NCI-H128 (cell line): Measurements from ENCODE around the gene INO80D.
"Not testable (repeated sequence)": the region's sequence is repeated elsewhere in the genome, so short reads cannot be mapped to it uniquely, and the experiment has no call there.

Experiments used
- DNase-seq: peaks from one replicate; lab custom pipeline; 2025; ENCODE audit not compliant: unreplicated experiment; lab: John Stamatoyannopoulos, UW

INO80D gene

DNA sequence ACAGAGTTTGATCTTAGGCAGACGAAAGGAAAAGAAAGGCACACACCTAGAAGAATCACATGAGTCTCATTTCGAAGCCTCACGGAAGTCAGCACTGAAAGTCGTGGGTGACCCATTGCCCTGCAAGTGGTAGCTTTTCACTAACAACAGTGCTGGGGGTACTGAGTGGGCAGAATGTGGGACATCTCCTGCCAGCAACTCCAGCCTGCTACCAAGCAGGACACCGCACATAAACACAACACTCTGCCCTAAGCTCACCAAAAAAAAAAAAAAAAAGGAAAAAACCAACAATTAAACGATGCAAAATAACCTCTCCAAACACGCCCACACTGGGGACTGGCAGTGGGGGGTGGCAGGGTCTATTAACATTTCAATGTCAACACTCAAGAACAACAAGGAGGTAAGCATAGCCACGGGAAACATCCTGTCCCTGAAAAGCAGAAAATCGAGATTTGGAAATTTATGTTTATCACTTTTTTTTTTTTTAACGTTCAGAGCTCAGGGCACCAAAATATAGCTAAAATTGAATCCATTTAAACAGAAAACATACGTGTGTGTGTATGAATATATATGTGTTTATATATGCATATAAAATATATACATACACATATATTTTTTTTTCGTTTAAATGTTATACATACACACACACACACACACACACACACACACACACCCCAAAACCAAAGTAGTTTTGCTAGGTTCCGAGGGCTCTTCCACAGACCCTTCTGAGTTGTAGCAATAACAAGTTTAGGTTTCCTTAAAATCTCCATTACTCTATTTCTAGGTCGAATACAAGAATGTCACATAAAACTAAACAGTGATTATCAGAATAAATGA is 2.2 kb downstream of the INO80D start:
- no peak for DNase-seq

DNA sequence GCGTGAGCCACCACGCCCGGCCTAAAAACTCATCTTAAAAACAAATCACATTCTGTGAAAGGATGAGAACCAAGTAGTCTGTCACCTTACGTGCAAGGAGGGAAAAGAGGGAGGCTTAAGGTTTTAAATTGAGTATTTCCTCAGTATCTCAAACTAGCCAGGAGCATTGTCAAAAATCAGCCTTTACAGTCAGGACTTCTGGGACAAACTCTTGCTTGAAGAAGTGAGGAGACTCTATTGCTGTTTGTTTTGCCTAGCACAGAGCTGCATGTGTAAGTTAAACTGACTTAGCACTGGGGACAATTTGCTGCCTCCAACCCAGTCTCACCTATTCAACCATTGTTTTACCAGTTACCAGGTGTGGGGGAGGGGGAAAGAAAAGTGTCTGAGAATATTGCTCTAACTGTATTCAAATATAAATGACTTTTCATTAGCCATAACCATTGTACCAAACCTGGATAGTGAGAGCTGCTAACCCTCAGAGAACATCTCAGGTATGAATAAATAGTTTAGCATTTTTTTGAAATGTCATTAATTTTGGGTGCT is 3.6 kb downstream of the INO80D start:
- no peak for DNase-seq

DNA sequence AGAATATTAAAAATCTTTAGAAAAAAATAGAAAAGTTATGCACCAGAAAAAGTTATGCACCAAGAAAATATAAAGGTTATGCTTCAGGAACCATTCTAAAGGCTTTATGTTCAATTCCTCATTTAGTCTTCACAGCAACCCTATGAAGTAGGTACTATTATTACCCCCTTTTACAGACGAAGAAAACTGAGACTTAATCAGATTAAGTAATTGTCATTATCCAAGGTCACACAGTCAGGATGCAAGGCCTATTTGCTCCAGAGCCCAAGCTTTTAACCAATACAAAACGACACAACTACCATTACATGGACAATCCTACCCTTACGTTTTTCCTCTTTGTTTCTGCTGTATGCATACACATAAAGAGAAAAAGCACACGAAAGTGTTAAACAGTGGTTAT is 5.0 kb downstream of the INO80D start:
- DNase-seq, result no peak

DNA sequence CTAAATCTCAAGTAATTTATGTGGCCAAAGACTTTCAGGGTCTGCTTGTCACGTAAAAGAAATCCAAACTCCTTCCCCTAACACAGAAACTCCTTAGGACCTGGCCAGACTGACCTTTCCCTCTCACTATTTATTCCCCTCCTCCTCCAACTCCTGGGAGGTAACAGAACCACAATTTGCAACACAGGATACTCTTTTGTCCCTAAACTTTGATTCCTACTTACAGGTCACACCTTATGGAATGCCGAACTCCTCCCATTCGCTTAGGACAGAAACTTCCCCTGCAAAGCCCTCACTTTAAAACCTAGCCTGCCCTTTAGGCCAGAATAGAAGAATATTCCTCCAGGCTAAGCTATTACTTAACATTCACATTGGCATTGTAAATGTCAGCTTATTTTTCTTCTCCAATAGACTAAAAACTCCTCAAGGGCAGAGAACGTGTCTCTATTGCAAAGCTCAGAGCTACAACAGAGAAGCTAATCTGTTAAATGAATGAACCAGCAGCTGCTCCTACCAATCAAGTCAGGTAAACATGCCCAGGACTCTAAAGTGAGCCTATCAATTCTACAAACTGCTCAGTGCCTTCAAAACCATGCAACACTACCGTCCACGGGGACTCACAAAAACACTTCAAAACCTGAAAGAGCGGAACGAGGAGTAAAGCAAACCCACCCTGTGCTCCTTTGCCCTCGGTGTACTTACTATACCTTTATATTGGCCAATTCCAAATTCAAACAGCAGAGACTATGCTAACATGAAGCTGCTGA is 6.1 kb downstream of the INO80D start:
- DNase-seq, result no peak

DNA sequence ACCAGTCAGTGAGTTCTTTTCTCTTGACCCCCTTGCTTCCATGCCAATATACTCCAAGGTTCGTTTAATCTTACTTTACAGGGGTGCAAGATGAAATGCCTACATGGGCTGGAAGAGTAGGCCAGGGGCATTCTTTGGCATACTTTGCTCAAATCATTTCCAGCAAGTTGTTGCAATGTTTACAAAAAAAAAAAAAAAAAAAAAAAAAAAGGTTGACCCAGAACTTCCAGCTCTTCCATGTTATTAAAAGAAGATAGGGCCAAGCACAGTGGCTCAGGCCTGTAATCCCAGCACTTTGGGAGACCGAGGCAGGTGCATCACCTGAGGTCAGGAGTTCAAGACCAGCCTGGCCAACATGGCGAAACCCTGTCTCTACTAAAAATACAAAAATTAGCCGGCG is 8.1 kb downstream of the INO80D start:
- not testable (repeated sequence) for DNase-seq

DNA sequence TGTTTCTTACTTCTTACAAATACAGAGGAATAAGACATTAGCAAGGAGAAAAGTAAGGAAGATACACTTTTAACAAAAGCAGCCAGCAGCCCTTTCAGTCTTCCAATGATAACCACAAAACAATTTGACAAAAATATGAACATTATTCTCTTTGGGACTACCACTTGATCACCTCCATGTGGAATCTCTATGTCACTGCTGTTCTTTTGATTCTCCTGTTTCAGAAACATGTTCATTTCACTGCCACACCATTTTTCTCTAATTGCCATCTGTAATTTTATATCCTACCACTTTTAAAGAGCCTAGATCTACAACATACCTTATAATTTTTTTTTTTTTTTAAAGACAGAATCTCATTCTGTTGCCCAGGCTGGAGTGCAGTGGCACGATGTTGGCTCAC is 10.9 kb downstream of the INO80D start:
- no peak for DNase-seq

DNA sequence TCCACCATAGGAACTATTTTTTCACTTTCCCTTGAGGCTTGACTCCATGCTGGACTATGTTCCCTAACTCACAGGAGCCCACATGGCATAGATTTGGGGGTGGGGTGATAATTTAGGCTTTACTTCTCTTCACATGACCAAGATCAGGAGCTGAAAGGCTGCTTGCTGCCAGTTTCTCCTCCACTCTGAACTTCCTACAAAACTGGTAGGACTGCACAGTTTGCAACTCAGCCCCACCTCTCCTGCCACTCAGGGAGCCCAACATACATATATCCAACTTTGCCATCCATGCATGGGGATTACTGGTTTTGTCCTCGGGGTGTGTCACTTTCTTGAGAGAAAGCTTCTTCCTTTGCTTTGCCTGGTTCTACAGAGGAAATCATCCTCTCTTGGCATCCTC is 14.2 kb downstream of the INO80D start:
- DNase-seq, result no peak

DNA sequence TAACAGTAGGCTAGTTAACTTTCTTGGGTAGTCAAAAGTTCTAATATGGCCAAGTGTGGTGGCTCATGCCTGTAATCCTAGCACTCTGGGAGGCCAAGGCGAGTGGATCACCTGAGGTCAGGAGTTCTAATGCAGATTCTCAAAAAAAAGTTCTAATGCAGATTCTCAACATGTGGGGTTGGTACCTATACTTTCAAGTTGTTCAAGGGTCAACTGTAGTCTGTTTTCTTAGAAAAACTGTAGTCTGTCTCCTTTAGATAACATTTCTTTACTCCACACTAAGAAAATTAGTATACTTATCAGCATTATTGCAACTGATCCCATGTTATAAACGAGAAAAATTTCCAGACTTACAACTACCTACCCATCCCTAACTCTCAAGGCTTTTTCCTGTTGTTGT is 16.6 kb downstream of the INO80D start:
- no peak for DNase-seq

DNA sequence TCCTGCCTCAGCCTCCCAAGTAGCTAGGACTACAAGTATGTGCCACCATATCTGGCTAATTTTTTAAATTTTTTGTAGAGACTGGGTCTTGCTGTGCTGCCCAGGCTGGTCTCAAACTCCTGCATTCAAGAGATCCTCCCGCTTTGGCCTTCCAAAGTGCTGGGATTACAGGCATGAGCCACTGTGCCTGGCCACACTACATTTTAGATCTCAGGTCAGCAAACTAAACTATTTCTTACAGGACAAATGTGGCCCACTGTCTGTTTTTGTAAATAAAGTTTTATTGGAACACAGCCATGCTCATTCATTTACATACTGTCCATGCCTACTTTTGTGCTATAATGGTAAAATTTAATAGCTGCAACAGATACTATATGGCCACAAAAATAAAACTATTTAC is 17.8 kb downstream of the INO80D start:
- no peak for DNase-seq

DNA sequence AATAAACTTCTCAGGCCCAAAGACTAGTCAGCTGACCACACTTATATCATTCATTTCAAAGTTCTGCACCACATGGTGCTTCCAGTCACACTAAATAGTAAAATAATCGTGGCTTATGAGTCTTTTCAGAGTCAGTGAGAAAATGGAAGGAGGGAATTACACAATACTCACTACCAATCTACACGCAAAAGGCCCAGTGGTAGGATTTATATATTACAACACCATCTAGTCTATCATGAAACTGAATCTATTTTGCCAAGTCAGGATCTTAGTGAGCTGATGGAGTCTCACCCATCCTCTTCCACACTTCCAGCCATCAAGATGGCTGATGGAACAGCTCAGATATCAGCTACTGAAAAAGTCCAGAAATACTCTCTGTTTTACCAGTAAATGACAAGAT is 21.9 kb downstream of the INO80D start:
- DNase-seq, result no peak

DNA sequence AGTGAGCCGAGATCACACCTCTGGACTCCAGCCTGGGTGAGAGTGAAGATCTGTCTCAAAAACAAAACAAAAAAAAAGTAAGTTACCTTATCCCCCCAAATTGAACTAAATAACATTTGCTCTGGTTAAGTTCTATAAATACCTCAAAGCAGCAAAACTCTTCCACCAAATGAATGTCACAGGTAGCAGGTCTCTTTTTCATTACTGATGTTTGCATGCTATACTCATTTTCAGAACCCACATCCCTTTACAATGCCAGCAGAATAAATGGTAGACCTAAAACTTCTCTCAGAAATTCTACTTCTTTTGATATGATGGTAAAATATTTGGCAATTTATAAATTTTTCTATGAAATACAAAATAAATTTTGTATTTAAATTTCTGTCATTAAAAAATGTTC is 22.3 kb downstream of the INO80D start:
- no peak for DNase-seq

DNA sequence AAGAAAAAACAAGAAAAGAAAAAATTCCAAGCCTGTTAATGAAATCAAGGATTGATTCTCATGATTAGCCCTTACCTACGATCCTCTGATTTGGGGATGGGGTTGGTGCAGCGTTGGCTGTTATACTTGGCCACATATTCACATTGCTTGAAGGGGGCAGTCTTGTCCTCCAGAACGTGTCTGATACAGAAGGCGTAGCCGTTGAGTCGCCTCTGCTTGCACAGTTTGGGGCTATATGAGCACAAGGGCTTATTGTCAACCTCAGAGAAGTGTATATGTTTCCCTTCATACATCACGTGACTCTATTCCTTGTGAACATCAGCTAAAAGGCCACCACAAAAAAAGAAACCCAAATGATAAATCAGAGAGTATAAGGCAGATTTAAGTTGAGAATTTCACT is 23.2 kb downstream of the INO80D start:
- no peak for DNase-seq

DNA sequence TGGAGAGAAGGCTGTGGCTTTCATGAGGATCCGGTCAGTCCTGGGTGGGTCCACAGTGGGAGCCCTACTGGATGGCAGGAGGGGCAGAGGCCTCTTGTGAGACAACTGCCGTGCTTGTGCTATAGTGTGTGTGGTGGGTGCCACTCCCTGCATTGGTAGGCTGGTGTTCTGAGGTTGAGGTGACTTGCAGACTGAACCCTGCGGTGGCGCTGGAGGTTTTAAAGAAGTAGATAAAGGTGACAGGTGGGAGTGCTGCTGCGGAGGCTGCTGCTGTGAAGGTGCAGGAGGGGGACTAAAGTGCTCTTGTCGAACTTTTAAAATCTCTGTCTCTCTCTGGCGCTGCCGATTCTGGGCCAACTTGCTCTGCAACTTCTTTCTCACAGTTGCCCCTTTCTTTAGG is 29.7 kb downstream of the INO80D start:
- no peak for DNase-seq

DNA sequence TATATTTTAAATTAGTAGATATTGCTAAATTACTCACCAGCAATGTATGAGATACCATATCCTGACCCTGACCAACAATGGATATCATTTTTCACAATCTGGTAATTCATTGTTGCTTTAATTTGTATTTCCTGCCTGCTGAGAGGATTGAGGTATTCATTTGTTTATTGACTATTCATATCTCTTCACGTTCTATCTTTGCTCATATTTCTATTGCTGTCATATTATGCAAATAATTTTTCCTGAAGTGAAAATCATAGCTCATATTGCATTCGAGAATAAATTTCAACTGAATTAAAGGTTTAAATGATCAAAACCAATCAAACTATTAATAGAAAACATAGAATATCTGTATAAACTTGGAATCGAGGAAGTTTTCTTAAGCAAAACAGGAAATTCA is 31.0 kb downstream of the INO80D start:
- no peak for DNase-seq

DNA sequence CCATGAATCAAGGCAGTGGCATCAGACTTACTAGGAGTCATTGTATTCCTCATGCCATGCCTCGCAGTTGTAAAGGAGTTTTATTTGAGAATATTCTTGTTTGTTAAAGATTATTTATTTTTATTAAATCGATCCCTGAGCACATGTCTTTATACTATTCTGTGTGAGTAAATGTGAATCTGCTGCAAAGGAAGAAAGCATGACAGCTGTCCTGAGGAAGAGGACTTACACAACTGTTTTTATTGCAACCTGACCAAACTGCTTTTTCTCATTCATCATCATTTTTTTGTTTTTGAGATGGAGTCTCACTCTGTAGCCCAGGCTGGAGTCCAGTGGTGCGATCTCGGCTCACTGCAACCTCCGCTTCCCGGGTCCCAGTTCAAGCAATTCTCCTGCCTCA is 34.1 kb downstream of the INO80D start:
- DNase-seq, result no peak

DNA sequence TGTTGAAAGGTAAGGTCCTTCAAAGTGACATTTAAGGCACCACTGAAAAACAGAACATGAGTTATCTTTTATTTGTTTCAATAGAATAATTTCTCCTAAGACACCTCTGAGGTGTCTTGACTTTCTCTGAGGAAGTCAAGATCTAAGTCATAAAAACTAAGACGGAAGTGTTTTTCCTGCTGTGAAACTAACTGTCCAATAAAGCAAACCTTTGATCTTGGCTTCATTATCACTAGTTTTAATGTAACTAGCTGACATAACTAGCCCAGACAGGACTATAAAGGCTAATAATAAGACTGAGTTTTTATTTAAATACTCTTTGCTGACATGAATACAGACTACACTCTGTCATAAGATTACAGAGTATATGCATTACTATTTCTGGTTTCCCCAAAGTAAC is 36.6 kb downstream of the INO80D start:
- DNase-seq, result no peak

DNA sequence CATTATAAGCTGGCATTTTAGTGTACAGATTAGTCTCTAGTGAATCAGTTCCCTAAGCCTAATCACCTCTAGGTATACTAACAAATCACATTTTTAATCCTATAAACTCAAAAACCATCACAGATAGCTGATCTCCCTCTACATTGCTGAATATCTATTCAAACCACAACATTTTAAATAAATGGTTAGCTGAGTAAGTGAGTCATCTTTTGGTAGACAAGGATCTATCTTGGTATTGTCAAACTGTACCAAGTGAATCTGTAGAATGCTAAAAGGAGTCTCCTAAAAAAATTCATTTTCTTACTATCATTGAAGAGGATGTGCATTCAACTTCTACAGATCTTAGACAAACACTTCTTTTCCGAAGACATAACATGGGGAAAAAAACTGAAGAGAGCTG is 40.7 kb downstream of the INO80D start:
- DNase-seq, result no peak

DNA sequence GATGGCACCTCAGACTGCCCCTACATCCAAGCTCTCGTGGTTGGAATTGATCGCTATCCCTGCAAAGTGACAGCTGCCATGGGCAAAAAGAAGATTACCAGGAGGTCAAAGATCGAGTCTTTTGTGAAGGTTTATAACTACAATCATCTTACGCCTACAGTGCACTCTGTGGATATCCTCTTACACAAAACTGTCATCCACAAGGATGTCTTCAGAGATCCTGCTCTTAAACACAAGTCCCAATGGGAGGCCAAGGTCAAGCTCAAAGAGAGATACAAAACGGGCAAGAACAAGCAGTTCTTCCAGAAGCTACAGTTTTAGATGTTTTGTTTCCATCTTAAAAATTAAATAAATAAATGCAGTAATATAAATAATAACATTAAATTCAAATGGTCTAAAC is 45.4 kb downstream of the INO80D start:
- no peak for DNase-seq

DNA sequence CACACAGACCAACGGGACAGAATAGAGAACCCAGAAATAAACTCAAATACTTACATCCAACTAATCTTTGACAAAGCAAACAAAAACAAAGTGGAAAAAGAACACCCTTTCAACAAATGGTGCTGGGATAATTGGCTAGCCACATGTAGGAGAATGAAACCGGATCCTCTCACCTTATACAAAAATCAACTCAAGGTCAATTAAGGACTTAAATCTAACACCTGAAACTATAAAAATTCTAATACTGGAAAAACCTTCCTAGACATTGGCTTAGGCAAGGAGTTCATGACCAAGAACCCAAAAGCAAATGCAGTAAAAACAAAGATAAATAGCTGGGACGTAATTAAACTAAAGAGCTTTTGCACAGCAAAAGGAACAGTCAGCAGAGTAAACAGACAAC is 50.6 kb downstream of the INO80D start:
- DNase-seq, result not testable (repeated sequence)

DNA sequence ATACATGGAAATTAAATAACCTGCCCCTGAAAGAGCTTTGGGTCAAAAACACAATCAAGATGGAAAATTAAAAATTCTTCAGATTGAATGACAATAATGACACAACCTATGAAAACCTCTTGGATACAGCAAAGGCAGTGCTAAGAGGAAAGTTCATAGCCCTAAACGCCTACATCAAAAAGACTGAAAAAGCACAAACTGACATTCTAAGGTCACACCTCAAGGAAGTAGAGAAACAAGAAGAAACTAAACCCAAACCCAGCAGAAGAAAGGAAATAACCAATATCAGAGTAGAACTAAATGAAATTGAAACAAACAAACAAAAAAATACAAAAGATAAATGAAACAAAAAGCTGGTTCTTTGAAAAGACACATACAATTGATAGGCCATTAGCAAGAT is 52.5 kb downstream of the INO80D start:
- not testable (repeated sequence) for DNase-seq

DNA sequence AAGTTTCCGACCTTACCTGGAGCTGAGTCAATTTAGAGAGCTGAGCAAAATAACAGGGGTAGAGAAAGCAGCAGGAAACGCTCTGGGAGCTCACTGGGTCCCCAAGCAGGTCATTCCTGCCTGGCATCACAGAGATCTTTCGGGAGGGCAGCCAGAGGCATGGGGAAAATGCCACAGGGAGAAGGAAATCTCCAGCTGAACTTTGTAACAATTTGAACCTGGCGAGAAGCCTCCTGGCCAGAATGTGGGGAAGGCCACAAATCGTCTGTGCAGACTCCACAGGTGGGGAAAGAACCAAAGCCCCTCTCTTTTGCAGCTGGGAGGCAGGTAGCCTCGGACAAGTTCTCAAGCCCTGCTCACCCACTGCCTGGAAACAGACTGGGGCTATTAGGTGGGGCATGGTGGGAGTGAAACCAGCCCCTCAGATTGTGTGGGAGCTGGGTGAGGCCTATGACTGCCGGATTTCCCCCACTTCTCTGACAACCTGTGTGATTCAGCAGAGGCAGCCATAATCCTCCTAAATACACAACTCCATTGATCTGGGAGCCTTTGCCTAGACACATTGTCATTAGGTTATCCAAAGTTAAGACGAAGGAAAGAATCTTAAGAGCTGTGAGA is 53.9 kb downstream of the INO80D start:
- no peak for DNase-seq
